Activated T-helper 2 cell treated with anti-CD3 and anti-CD28 coated beads, Interferon-gamma antibody, Interleukin-2, Interleukin-4, amounts not matched to agents 10 μg/mL and 5 μg/mL and 100 μg/mL, durations not matched to agents 14 hours and 24 hours and 36 hours (primary cell): ENCODE results near the gene OXTR. TPM values are rescaled to one million over a fixed set of nuclear protein-coding genes. Genes with fewer than 3 reads are reported as not detected.

ENCODE experiments used
- DNase-seq: peaks from one replicate; pipeline ENCODE4 v3.0.0; 2021; ENCODE audit warnings: low spot score
- H3K27ac Mint-ChIP-seq: one replicate; pipeline ENCODE4 v1.8.0; 2021; ENCODE audit warnings: mixed read lengths
- H3K27me3 Mint-ChIP-seq: one replicate; pipeline ENCODE4 v1.8.0; 2021; ENCODE audit warnings: low read depth, mixed read lengths
- H3K36me3 Mint-ChIP-seq: one replicate; pipeline ENCODE4 v1.8.0; 2021; ENCODE audit warnings: low read depth, mixed read lengths
- H3K4me1 Mint-ChIP-seq: one replicate; pipeline ENCODE4 v1.8.0; 2021; ENCODE audit warnings: low read depth, mixed read lengths
- H3K4me3 Mint-ChIP-seq: one replicate; pipeline ENCODE4 v1.8.0; 2021; ENCODE audit warnings: low read depth, mild to moderate bottlenecking, moderate library complexity, mixed read lengths
- H3K9me3 Mint-ChIP-seq: one replicate; pipeline ENCODE4 v1.8.0; 2021; ENCODE audit warnings: mixed read lengths
- intact Hi-C: fragments of 100-400 bp; cut with micrococcal nuclease; formaldehyde crosslinking; loops from one replicate; pipeline ENCODE4 v1.15.1; 2023
- total RNA-seq: library from RNA; stranded (reverse); gene quantifications from 2 replicates; pipeline ENCODE4 v1.2.3, GENCODE V29; 2022

The OXTR gene
- total RNA-seq, 1 donor from 2014 or later = 1.5 TPM

DNA sequence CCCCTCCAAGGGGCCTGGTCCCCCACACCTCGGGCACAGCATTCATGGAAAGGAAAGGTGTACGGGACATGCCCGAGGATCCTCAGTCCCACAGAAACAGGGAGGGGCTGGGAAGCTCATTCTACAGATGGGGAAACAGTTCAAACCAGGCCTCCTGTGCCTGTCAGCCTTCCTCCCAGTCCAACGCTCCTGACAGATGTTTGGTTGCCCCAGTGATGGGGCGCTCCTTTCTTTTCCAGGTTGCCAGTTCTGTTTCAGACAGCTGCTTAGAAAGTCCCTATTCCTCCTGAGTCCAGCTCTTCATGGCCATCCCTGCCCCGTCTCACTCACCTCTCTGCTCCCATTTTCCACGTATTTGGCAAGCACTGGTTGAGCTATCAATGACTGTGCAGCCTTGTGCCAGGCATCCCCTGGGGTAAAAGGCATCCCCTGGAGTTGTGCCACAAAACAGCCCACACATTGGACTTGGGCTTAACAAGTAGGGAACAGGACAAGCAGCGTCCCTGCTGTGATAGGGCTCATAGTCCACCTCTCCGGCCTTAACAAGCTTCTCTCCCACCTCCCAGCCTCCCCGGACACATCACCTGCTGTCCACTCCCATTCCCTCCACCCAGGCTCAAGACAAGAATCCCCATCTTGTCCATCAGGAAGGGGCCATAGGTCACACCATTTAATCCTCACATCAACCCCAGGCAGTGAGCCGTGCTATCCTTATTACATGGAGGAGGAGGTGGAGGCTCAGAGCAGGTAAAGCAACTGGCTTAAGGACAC lies 6.6 kb downstream of the OXTR start:
- no peak for DNase-seq
- H3K9me3 Mint-ChIP-seq = no peaks in the 10 kb centered on the region
- H3K4me3 Mint-ChIP-seq = no peak overlapping the region
- intact Hi-C loops = no loop called here
- peaks cover 12% of the 10 kb centered on the region for H3K27me3 Mint-ChIP-seq
- no peak overlapping the region for H3K27ac Mint-ChIP-seq
- no peaks in the 10 kb centered on the region for H3K4me1 Mint-ChIP-seq
- H3K36me3 Mint-ChIP-seq = no peaks in the 10 kb centered on the region

DNA sequence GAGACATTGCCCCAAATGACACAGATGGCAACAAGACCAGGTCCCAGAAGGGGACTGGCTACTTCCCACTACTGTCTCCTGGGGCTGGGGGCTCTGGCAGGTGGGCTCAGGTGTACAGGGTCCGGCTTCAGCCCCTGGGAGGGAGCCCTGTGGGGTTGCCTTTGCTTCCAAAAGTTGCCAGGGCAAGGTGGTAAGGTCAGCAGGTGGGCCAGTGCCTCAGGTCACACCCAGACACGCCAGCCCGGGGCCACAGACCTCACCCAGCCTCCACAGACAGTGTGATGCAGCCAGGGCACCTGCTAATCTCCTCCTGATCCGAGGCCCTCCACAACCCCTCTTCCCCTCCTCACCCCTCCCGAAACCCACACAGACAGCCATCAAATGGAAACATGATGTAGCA lies 7.5 kb downstream of the OXTR start:
- intact Hi-C loops = no loop called here
- H3K9me3 Mint-ChIP-seq = no peaks in the 10 kb centered on the region
- H3K36me3 Mint-ChIP-seq = no peaks in the 10 kb centered on the region
- H3K27ac Mint-ChIP-seq = no peak overlapping the region
- DNase-seq = no peak
- H3K27me3 Mint-ChIP-seq = peaks cover 10% of the 10 kb centered on the region
- H3K4me1 Mint-ChIP-seq = no peaks in the 10 kb centered on the region
- H3K4me3 Mint-ChIP-seq = no peak overlapping the region

DNA sequence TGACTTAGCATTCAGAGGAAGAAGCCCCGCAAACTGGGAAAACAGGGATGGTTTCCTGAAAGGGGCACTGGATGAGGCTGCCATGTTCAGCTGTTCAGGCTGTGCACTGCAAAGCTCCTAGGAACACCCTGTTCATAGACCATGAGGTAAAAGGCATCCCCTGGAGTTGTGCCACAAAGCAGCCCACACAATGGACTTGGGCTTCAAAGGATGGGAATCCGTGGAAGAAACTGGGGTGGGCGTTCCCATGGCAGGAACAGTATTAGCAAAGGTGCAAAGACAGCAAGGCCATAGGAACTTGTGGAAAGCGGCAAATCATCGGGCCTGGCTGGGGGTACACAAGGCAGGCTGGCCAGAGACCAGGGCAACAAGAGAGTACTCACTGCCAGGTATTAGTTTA lies 8.9 kb downstream of the OXTR start:
- no peak overlapping the region for H3K27ac Mint-ChIP-seq
- H3K4me3 Mint-ChIP-seq = no peak overlapping the region
- intact Hi-C loops = no loop called here
- no peak for DNase-seq
- no peaks in the 10 kb centered on the region for H3K9me3 Mint-ChIP-seq
- no peaks in the 10 kb centered on the region for H3K4me1 Mint-ChIP-seq
- H3K36me3 Mint-ChIP-seq = no peaks in the 10 kb centered on the region
- peaks cover 3% of the 10 kb centered on the region for H3K27me3 Mint-ChIP-seq

DNA sequence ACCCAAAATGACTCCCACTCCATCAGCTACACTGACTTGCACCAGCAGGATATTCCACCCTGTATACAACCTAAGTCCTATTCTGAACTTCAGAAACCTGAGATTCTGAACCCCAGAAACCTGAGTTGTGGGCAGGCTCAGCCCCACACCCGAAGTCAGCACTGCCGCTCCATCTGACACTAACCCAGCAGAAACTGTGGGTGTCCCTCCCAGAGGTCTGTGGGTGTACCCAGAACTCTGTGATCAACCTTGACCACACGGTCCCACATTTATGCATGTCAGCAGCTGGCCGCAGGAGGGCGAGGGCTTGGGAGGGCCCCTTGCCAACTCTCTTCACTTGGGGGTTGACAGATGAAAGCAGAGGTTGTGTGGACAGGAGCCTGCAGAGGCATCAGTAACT lies 9.3 kb downstream of the OXTR start:
- H3K27ac Mint-ChIP-seq = no peak overlapping the region
- H3K9me3 Mint-ChIP-seq = no peaks in the 10 kb centered on the region
- H3K27me3 Mint-ChIP-seq = peaks cover 2% of the 10 kb centered on the region
- H3K4me1 Mint-ChIP-seq = no peaks in the 10 kb centered on the region
- H3K4me3 Mint-ChIP-seq = no peak overlapping the region
- no peak for DNase-seq
- intact Hi-C loops = no loop called here
- no peaks in the 10 kb centered on the region for H3K36me3 Mint-ChIP-seq

DNA sequence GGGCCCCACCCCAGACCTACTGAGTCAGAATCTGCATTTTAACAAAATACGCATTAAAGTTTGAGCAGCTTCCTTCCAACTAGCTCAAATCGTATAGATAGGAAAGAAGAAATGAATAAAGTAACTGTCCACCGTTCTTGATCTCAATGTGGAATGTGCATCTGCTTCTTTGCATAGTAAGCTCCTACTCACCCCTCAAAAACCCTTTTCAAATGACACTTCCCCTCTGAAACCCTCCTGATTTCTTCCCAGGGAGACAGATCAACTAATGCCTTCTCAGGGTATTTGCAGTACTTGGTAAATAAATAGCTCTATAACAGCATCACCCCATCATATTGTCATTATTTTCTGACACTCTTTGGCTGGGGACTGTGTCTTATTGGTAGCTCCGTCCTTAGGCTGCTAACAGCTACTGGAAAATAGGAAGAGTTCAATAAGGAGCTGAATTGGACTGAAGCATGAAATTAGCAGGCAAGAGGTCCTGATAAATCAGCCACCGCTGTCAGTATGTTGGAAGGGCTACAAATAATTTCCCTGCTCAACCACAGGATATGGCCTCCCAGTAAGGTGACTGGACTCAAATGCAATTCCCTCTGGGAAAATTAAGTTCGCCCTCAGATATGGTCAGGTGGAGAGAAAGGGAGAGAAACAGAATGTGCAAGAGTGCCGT lies 10.2 kb downstream of the OXTR start:
- Mint-ChIP-seq H3K9me3 (no peaks in the 10 kb centered on the region), H3K4me1 (no peaks in the 10 kb centered on the region), H3K27me3 (no peaks in the 10 kb centered on the region), H3K4me3 (no peak overlapping the region), H3K36me3 (no peaks in the 10 kb centered on the region), H3K27ac (no peak overlapping the region)
- intact Hi-C loops = no loop called here
- DNase-seq = no peak

DNA sequence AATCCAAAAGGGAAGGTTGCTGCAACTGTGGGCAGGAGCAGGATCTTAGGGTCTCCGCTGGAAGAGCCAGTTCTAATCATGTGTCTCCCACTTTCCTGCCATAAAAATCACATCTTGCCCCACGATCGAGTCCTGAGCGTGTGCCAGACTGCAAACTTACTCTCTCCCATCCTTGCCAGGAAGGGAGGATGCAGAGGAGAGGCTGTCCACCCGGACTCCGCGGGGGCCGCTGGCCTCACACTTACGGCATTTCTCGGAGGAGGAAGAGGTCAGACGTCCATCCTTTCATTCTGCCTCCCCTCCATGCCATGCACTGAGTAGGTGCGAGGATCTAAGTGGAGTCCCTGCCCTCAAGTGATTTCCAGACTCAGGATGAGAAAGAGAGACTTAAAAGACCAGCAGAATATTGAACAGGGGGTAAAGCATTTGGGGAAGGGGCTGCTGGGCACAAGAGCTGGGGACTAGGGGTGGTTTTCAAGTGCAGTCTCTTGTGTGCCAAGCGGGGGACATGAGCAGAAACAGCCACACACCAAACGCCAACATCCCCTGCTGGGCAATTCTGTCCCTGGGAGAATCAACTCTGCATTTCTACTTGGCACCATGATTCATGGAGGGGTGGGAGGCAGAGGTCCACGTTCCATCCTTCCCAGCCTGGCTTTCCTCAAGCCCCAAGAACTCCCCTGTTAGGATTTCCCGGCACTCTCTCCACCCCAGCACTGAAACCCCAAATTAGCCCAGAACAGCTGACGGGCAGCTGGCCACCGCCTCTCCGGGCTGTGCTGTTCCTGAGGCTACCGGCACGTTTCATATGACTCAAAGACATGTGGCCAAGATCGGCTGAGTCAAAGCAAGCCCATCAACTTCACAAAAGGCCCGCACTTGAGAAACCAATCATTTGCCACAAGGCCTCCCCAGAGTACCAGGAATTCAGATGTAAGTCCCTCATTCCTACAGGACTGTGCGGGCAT lies 11.6 kb downstream of the OXTR start:
- no peak for DNase-seq
- Mint-ChIP-seq H3K4me1 (no peaks in the 10 kb centered on the region), H3K27me3 (no peaks in the 10 kb centered on the region), H3K9me3 (no peaks in the 10 kb centered on the region), H3K27ac (no peak overlapping the region), H3K36me3 (no peaks in the 10 kb centered on the region), H3K4me3 (no peak overlapping the region)
- intact Hi-C loops = no loop called here

DNA sequence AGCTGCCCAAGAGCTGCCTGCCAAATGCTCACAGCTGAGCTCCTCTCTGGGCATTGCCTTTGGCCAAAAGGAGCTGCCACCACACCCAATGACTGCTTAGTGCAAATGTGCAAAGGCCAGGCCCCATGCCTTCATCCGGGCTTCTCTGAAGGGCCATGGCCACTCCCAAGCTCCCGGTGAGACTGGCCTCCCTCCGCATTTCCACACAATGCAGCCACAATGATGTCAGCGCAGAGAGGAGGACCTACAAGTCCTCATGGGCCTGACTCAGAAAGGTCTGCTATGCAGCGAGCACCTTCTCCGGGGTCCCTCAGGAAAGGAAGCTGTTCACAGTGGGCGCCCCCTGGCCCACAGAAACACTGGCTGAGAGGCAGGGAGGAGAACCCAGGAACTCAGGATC lies 12.7 kb downstream of the OXTR start:
- no peaks in the 10 kb centered on the region for H3K9me3 Mint-ChIP-seq
- no peaks in the 10 kb centered on the region for H3K27me3 Mint-ChIP-seq
- H3K4me3 Mint-ChIP-seq = no peak overlapping the region
- DNase-seq = no peak
- no peaks in the 10 kb centered on the region for H3K4me1 Mint-ChIP-seq
- intact Hi-C loops = no loop called here
- no peak overlapping the region for H3K27ac Mint-ChIP-seq
- H3K36me3 Mint-ChIP-seq = no peaks in the 10 kb centered on the region

DNA sequence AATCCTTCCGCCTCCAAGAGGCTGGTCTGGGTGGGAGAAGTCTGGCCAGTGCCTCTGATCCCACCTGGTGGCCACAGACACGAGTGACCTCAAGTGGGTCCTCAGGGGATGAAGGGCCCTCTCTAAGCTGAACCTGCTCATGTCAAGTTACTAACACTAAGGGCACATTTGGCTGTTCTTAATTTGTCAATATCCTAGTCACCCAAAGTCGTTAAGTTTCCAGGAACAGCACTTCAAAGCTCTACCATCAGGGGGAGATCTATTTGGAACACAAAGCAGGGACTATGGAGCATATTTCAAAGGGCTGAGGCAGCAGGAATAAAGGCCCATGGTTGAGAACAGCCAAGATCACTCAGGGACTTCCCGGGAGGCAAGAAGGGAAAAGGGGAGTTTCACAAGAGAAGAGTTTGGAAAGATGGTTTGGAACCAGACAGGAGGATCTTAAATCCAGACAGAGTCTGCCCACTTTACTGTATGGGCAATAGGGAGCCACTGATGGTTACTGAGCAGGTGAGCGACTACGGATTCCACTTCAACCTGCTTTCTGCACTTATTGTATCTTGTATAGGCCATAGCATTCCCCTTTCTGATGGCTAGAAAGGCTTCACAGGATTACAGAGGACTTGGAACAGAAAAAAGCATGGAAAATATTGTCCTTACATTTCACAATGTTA lies 13.7 kb downstream of the OXTR start:
- Mint-ChIP-seq H3K4me1 (no peaks in the 10 kb centered on the region), H3K4me3 (no peak overlapping the region), H3K9me3 (no peaks in the 10 kb centered on the region), H3K27me3 (no peaks in the 10 kb centered on the region), H3K27ac (no peak overlapping the region), H3K36me3 (no peaks in the 10 kb centered on the region)
- intact Hi-C loops = no loop called here
- DNase-seq = no peak

DNA sequence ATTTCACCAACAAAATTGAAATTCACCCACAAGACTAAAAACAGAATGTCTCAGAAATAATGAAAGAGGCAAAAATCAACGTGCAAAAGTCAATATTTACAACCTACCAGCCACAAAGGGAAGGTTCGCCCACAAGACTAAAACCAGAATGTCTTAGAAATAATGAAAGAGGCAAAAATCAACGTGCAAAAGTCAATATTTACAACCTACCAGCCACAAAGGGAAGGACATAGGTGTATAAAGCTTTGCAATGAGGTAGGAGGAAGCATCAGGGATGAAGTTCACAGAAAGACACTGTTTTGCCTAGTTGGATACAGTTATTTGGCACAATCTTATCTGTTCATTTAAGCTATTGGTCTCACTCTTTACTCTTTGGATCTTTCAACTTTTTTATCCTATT lies 14.3 kb downstream of the OXTR start:
- no peak for DNase-seq
- Mint-ChIP-seq H3K27me3 (no peaks in the 10 kb centered on the region), H3K9me3 (no peaks in the 10 kb centered on the region), H3K27ac (no peak overlapping the region), H3K4me1 (no peaks in the 10 kb centered on the region), H3K36me3 (no peaks in the 10 kb centered on the region), H3K4me3 (no peak overlapping the region)
- intact Hi-C loops = no loop called here

DNA sequence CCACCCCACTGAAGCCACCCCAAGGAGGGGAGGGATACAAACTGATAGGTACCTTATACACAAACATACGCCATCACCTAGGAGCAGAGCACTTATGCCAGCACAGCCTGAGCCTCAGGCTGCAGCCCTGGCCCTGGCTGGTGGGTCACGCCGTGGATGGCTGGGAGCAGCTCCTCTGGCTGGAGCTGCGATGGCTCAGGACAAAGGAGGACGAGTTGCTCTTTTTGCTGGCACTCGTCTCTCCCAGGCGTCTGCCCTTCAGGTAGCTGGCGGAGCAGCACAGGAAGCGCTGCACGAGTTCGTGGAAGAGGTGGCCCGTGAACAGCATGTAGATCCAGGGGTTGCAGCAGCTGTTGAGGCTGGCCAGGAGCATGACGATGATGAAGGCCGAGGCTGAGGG lies 16.6 kb downstream of the OXTR start:
- no peak for DNase-seq
- intact Hi-C loops = no loop called here
- Mint-ChIP-seq H3K4me1 (no peaks in the 10 kb centered on the region), H3K27ac (no peak overlapping the region), H3K9me3 (no peaks in the 10 kb centered on the region), H3K36me3 (no peaks in the 10 kb centered on the region), H3K4me3 (no peak overlapping the region), H3K27me3 (no peaks in the 10 kb centered on the region)

DNA sequence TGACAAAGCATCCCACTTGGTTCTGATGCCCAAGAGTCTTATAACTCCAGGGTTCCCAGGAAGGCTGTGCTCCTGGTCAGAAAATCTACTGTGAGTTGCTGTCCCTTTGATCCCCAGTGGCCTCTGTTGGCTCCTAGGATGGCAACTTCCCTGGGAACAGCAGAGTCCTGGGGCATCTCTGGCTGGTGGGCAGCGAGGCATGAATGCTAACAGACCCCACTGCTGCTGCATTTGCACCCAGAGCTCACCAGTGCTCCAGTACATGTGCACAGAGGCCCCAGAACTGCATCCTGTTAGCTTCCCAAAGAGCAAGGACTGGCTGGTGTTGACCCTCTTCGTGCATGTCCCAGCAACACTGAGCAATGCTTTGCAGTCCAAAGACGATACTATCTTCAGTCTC lies 20.1 kb downstream of the OXTR start:
- H3K27me3 Mint-ChIP-seq = no peaks in the 10 kb centered on the region
- intact Hi-C loops = no loop called here

DNA sequence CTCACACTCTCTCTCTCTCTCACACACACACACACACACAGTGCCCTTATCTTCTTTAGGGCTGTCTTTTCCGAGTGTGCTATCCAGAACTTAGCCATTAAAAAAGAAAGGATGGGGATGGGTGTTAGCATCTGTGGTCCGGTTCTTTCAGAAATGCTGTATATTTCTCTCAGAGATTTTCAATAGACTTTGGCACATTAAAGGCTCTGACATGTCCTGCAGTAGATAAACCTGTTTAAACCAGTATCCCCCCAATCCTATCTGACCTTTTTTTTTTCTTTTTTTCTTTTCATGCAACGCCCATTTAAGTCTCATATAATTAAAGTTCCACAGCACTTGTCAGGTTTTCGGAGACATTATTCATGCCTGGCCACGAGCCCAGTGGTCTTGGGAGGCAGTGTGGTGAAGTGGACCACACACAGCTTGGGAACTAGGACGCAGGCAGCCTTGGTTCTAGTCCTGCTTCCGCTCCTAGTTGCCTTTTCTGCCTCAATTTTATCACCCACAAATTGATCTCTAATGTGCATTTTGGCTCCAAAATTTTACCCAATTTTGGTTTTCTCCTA lies 22.6 kb downstream of the OXTR start:
- Mint-ChIP-seq H3K9me3 (no peaks in the 10 kb centered on the region), H3K27ac (no peak overlapping the region), H3K4me1 (no peaks in the 10 kb centered on the region), H3K4me3 (no peak overlapping the region), H3K36me3 (no peaks in the 10 kb centered on the region), H3K27me3 (peaks cover 4% of the 10 kb centered on the region)
- no peak for DNase-seq
- intact Hi-C loops = no loop called here

More for the DNA sequence above, 20.1 kb downstream of the OXTR start:
- no peak overlapping the region for H3K4me3 Mint-ChIP-seq
- no peaks in the 10 kb centered on the region for H3K9me3 Mint-ChIP-seq
- no peak overlapping the region for H3K27ac Mint-ChIP-seq
- no peak for DNase-seq
- no peaks in the 10 kb centered on the region for H3K36me3 Mint-ChIP-seq
- no peaks in the 10 kb centered on the region for H3K4me1 Mint-ChIP-seq
